HG03460 (cell line): ENCODE data around the gene ZNF106.

ENCODE experiments used
- ATAC-seq: cut with Tn5 transposase; IDR thresholded peaks from one replicate; pipeline ENCODE4 v1.9.1; 2021; ENCODE audit not compliant: unreplicated experiment

The ZNF106 gene

GRCh38 chr15:42371096-42371495 is 119.8 kb downstream of the ZNF106 start:
- ATAC-seq = no peak

GRCh38 chr15:42368096-42368495 is 122.8 kb downstream of the ZNF106 start:
- no peak for ATAC-seq

GRCh38 chr15:42367041-42367440 is 123.9 kb downstream of the ZNF106 start:
- no peak for ATAC-seq

- no peak for ATAC-seq
Measured at GRCh38 chr15:42365921-42366550, 124.9 kb downstream of the ZNF106 start.

DNA sequence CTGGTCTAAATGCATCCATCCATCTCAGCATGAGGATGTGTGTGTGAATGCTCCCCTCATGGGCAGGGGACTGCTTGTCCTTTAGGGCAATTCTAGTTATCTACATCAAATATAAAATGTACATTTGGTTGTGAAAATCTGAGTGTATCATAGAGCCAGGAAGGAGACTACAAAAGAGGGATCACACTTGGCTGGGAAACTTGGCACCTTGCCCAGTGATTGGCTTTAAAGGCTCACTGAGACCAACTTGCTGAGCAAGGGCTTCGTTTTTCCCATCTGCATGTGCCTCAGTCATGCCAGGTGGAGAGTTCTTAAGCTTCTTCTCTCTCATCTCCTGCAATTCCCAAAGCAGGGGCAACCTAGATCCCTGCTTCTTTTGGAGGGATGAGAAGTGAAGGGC is 126.4 kb downstream of the ZNF106 start:
- ATAC-seq = no peak

DNA sequence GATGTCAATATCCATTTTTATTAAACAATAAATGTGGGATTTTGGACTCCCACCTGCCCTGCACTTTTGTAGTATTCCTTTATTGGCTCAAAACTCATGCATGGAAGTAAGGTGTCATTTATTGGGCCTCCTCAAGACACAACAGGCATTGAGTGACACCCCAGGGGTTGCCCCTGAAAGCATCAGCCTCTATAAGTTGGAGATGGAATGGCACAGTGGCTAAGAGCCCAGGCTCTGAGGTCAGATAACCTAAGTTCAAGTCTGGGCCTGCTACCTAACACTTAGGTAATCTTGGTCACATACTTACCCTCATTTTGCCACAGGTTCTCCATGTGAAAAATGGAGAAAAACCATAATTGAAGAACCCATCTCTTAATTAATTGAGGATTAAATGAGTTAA is 127.0 kb downstream of the ZNF106 start:
- no peak for ATAC-seq

DNA sequence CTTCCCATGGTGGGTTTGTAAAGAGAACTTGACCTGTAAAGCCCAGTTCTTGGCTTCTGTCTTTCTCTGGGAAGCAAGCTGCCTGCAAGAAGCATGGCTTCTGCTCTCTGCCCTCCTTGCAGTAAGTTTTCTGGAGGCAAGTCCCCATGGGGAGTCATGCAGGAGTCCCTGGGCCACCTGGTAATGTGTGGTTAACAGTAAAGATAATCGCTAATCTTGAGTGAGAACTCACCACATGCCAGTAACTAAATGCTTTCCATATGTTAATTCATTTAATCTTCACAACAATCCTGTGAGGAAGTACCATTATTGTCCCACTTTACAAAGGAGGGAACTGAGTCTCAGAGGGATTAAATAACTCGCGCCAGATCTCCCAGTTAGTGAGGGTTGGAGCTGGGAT is 127.5 kb downstream of the ZNF106 start:
- ATAC-seq = no peak
